ENCODE measurements around the gene ACTR3. TPM values are rescaled to one million over a fixed set of nuclear protein-coding genes. Genes with fewer than 3 reads are reported as not detected.

ACTR3 gene
- total and polyA plus RNA-seq, 2 of the 8 experiments (the other 6 are each of a cell fraction or from before 2014, with no cell fraction given), result 51.7 to 184 TPM

DNA sequence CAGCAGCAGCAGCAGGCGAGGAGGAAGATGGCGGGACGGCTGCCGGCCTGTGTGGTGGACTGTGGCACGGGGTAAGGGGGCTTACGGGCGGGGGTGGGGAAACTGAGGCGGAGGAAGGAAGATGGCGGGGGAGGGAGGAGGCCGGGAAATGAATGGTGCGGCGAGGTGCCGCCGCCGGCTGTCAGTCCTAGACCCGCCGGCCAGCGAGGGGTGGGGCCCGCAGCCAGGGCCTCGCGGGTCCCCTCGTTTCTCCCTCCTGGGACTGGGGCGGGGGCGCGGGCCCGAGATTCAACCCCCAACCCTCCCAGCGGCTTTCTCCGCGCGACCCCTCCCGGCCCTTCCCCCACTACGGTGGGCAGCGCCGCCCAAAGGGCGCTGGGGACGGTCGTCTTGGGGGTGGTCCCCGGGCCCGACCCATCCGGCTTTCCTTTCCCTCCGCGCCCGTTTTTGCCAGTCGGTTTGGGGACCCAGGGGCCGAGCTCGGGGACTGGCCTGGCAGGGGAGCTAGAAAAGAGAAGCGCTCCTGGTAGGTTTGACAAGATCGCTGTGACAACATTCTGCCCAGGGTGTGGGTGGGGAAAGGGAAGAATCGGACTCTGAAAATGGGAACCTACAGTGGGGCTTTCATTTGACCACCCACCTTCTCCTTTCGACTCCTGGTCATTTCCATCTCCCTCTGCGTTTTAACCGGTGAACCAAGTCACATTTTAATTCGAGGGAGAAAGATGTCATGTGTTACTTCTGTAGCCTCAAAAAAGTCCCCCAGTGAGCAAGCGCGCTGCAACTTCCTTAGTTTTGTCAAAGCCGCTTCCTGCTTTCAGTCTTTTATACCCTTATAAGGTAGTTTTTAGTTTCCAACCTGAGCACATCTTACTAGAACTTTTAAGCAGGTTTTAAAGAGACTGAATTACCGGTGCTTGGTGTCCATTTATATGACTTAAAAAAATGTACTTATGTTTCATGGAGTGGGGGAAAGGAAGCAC lies 655 bp downstream of the ACTR3 start:
- Histone ChIP-seq H2BK12ac (ENCODE audit: low read depth, low read length) (peak overlapping the region; percentile 88; the same call in 1 of the 2 replicates), H2BK120ac (replicated peaks; ENCODE audit: low read depth, low read length) (no peak overlapping the region), H4K91ac (replicated peaks; ENCODE audit: insufficient read length, low read length) (peak overlapping the region; percentile 92), H3K9me3 (ENCODE audit: insufficient read depth in 2 of 2, low read depth in 1 of 2, low read length in 1 of 2) (no peaks in the 10 kb centered on the region), H4K8ac (ENCODE audit: extremely low read depth, insufficient read depth, low read length) (peak overlapping the region; percentile 97; the same call in 1 of the 2 replicates), H3K4me1 (replicated peaks in 1 of 4; ENCODE audit: control insufficient read depth in 3 of 4, insufficient read depth in 4 of 4, low read length in 3 of 4) (peaks cover 0 to 13% (median 6%) of the 10 kb centered on the region in 4 experiments; a peak in 4 of 7 replicates), H3K18ac (ENCODE audit: extremely low read depth, low read length) (peak overlapping the region; percentile 98), H3K27ac (ENCODE audit: low read depth, low read length) (peak overlapping the region; percentile 84), H3K27me3 (replicated peaks in 1 of 4; ENCODE audit: control insufficient read depth in 3 of 4, extremely low read depth in 1 of 4, insufficient read depth in 3 of 4, low read length in 3 of 4) (no peaks in the 10 kb centered on the region), H3K23ac (ENCODE audit: insufficient read length) (no peak overlapping the region), H3K4ac (replicated peaks; ENCODE audit: insufficient read length, low read depth, low read length) (peak overlapping the region; percentile 46), H3K4me2 (ENCODE audit: insufficient read depth in 1 of 2, low read depth in 2 of 2, low read length in 2 of 2) (peak overlapping the region; percentile 76 to 83), H3K23me2 (ENCODE audit: low read depth, low read length) (peaks cover 4% of the 10 kb centered on the region), H2BK5ac (ENCODE audit: low read depth, low read length) (peak overlapping the region; percentile 98), H3K79me1 (ENCODE audit: low read depth, low read length) (no peaks in the 10 kb centered on the region; the same call in 1 of the 2 replicates), H2AFZ (ENCODE audit: low read length) (no peak overlapping the region), H3K56ac (replicated peaks; ENCODE audit: insufficient read length, low read depth, low read length) (peak overlapping the region; percentile 37), H3K9ac (replicated peaks in 1 of 4; ENCODE audit: extremely low read depth in 1 of 4, low read depth in 3 of 4, low read length in 3 of 4) (peak overlapping the region; percentile 80 to 96 (median 90)), H4K5ac (ENCODE audit: insufficient read length, low read depth, low read length) (peak overlapping the region; percentile 96), H3K14ac (ENCODE audit: insufficient read length) (no peak overlapping the region), H2BK15ac (ENCODE audit: low read length) (no peak overlapping the region), H3K79me2 (ENCODE audit: control insufficient read depth in 1 of 2, insufficient read depth in 2 of 2, low read length in 2 of 2) (peaks cover 2 to 54% of the 10 kb centered on the region in 2 experiments; a peak in 2 of 4 replicates), H4K20me1 (replicated peaks in 1 of 2; ENCODE audit: control insufficient read depth in 1 of 2, insufficient read depth in 2 of 2, low read length in 2 of 2) (peaks cover 5 to 12% of the 10 kb centered on the region in 2 experiments), H2BK20ac (ENCODE audit: low read length) (no peak overlapping the region), H3K36me3 (ENCODE audit: control insufficient read depth in 2 of 4, insufficient read depth in 4 of 4, low read length in 3 of 4) (no peaks in the 10 kb centered on the region; a peak in 1 of 8 replicates), H3K4me3 (ENCODE audit: extremely low read depth in 1 of 4, insufficient read depth in 2 of 4, low read depth in 3 of 4, low read length in 4 of 4) (peak overlapping the region; percentile 80 to 95 (median 87)), H2AK5ac (ENCODE audit: low read depth, low read length) (no peak overlapping the region)
- no peak for FAIRE-seq
- CTCF ChIA-PET (ENCODE audit: partially characterized antibody), result no interaction called here
- WGBS, 2 experiments (ENCODE audit: extremely low coverage in 1 of 2, insufficient coverage in 1 of 2, insufficient read length in 1 of 2, insufficient replicate concordance in 2 of 2, low coverage in 1 of 2, low lambda C conversion rate in 2 of 2, missing lambda C conversion rate in 1 of 2), result 2% methylated on average over 11 of the region's 57 CpGs; no CpG with 5 or more reads in 1 of the 2 experiments
- POLR2A ChIA-PET (ENCODE audit: partially characterized antibody), result interaction anchor here (0.6 to 4.1 kb wide), 9 partner anchors 9 to 137 kb away, joined by 3 to 50 read pairs (median 4); partner anchors contain the start of gene SLC35F5
- no peak for TF ChIP-seq HDAC2 (IDR thresholded peaks at IDR 0.05; ENCODE audit: borderline replicate concordance in 1 of 2, low read depth in 2 of 2, low read length in 2 of 2)
- TF ChIP-seq KDM4A (IDR thresholded peaks at IDR 0.05; ENCODE audit: low read depth, low read length, severe bottlenecking), result peak; percentile 60
- peak; percentile 89 for TF ChIP-seq SRF (IDR thresholded peaks at IDR 0.05; ENCODE audit: low read depth, low read length)
- TF ChIP-seq SP1 (IDR thresholded peaks at IDR 0.05; ENCODE audit: low read depth, low read length), result no peak
- peak; percentile 40; the same call in 1 of the 2 replicates for TF ChIP-seq POLR2AphosphoS5 (IDR thresholded peaks at IDR 0.05; ENCODE audit: low read depth, low read length)
- TF ChIP-seq ASH2L (IDR thresholded peaks at IDR 0.05; ENCODE audit: low read length), result peak; percentile 46
- peak; percentile 60 for TF ChIP-seq TAF1 (IDR thresholded peaks at IDR 0.05; ENCODE audit: low read depth, low read length)
- peak; percentile 61 for TF ChIP-seq TBP (IDR thresholded peaks at IDR 0.05; ENCODE audit: low read depth, low read length)
- TF ChIP-seq SIN3A (conservative IDR thresholded peaks at IDR 0.05 in 1 of 2, IDR thresholded peaks at IDR 0.05 in 1 of 2; ENCODE audit: low read depth in 1 of 2, low read length in 2 of 2), result peak; percentile 42 to 60; a peak in 1 of 4 replicates
- TF ChIP-seq POLR2A (IDR thresholded peaks at IDR 0.05; ENCODE audit: control extremely low read depth in 1 of 2, low read depth in 2 of 2, low read length in 2 of 2), result peak; percentile 43 to 80
- DNase-seq (ENCODE audit: low read depth in 1 of 2, low spot score in 2 of 2), result peak in 1 of 2 experiments; percentile 76
